ENCODE results near the gene DENND2A. TPM values are rescaled to one million over a fixed set of nuclear protein-coding genes. Genes with fewer than 3 reads are reported as not detected.
"Not testable (repeated sequence)": the region's sequence is repeated elsewhere in the genome, so short reads cannot be mapped to it uniquely, and the experiment has no call there.

The DENND2A gene
- total and polyA plus RNA-seq, 2 of the 4 experiments (the other 2 are of a cell fraction) = 7.5 to 10.3 TPM

- H3K4ac ChIP-seq (ENCODE audit: low read depth, low read length) = peak overlapping the region; percentile 52; the same call in 1 of the 2 replicates
- H2BK120ac ChIP-seq (ENCODE audit: low read depth, low read length); H4K91ac ChIP-seq (ENCODE audit: insufficient read depth, low read depth, low read length); BruUV-seq (replicated peaks); DNase-seq; H3K9ac ChIP-seq (ENCODE audit: low read depth, low read length); dilution Hi-C loops (cut with HindIII; ENCODE audit: low sequenced_read_pairs, unreplicated experiment); H3K14ac ChIP-seq (replicated peaks; ENCODE audit: low read depth, low read length); H3K4me2 ChIP-seq (ENCODE audit: low read depth, low read length); H2AFZ ChIP-seq (replicated peaks; ENCODE audit: low read length, poor library complexity); H3K27me3 ChIP-seq (ENCODE audit: control insufficient read depth, insufficient read depth, low read length); H3K9me3 ChIP-seq (ENCODE audit: control insufficient read depth, insufficient read depth, low read length); H3K18ac ChIP-seq (ENCODE audit: low read depth, low read length); ATAC-seq (ENCODE audit: low read depth); POLR2A ChIA-PET (ENCODE audit: unreplicated experiment); H3K56ac ChIP-seq (ENCODE audit: extremely low read depth, insufficient read depth, low read length); in situ Hi-C loops (cut with MboI; ENCODE audit: low sequenced_read_pairs); H3K4me3 ChIP-seq (ENCODE audit: insufficient read depth, low read depth, low read length); H3K79me1 ChIP-seq (ENCODE audit: low read depth in 1 of 2, low read length in 2 of 2); CTCF ChIA-PET; H3K23ac ChIP-seq (ENCODE audit: low read depth, low read length); H4K20me1 ChIP-seq (ENCODE audit: insufficient read depth, low read length); H2AK9ac ChIP-seq (replicated peaks; ENCODE audit: low read depth, low read length, poor library complexity); H2BK5ac ChIP-seq (ENCODE audit: low read depth, low read length, poor library complexity, severe bottlenecking): not testable (repeated sequence)
- peaks cover 14% of the 10 kb centered on the region for H3K4me1 ChIP-seq (ENCODE audit: control insufficient read depth, insufficient read depth, low read length)
- H3K9me1 ChIP-seq (ENCODE audit: insufficient read depth, low read length) = peaks cover 16% of the 10 kb centered on the region
- peak overlapping the region; percentile 78; the same call in 1 of the 3 replicates for H2BK15ac ChIP-seq (ENCODE audit: low read depth, low read length)
- H2BK20ac ChIP-seq (ENCODE audit: low read depth, low read length) = peak overlapping the region; percentile 17; the same call in 1 of the 2 replicates
- intact Hi-C loops (cut with micrococcal nuclease) = loop anchor here (2.0 kb wide), 1 partner anchor 39 kb away; no protein-coding TSS in a partner anchor
- 80% methylated on average over 1 of the region's 5 CpGs; no CpG with 5 or more reads in 1 of the 2 experiments for WGBS, 2 experiments (ENCODE audit: extremely low coverage in 2 of 2, insufficient read length in 1 of 2)
- peaks cover 35% of the 10 kb centered on the region for H3K36me3 ChIP-seq (ENCODE audit: control insufficient read depth, insufficient read depth, low read length)
- peak overlapping the region; percentile 56; the same call in 1 of the 2 replicates for H2AK5ac ChIP-seq (ENCODE audit: low read depth, low read length)
- H4K8ac ChIP-seq (ENCODE audit: low read depth in 2 of 2, low read length in 2 of 2) = peak overlapping the region in 1 of 2 experiments; percentile 34; a peak in 2 of 4 replicates
- peak overlapping the region; percentile 12; the same call in 1 of the 2 replicates for H4K5ac ChIP-seq (ENCODE audit: low read depth, low read length)
- peak overlapping the region; percentile 31; the same call in 1 of the 2 replicates for H3K27ac ChIP-seq (ENCODE audit: insufficient read depth, low read length)
Measured at GRCh38 chr7:140565761-140566160, 74.9 kb downstream of the DENND2A start.

Data from IMR-90 (cell line).